HG03025 (cell line): ENCODE results near the gene TAS1R2.
"Not testable (repeated sequence)": the region's sequence is repeated elsewhere in the genome, so short reads cannot be mapped to it uniquely, and the experiment has no call there.

Source experiments
- ATAC-seq: cut with Tn5 transposase; IDR thresholded peaks from one replicate; pipeline ENCODE4 v1.9.1; 2021; ENCODE audit warnings: mild to moderate bottlenecking, moderate library complexity; ENCODE audit not compliant: unreplicated experiment, low FRiP score

TAS1R2 gene

GRCh38 chr1:18870595-18870865, 11.1 kb upstream of the TAS1R2 start:
- ATAC-seq = not testable (repeated sequence)

- no peak for ATAC-seq
Measured at GRCh38 chr1:18869847-18870594, 10.6 kb upstream of the TAS1R2 start.

- ATAC-seq = no peak
Measured at GRCh38 chr1:18868801-18869424, 9.5 kb upstream of the TAS1R2 start.

GRCh38 chr1:18868354-18868753, 8.9 kb upstream of the TAS1R2 start:
- no peak for ATAC-seq

- no peak for ATAC-seq
Measured at GRCh38 chr1:18866846-18867245, 7.4 kb upstream of the TAS1R2 start.

GRCh38 chr1:18866314-18866713, 6.9 kb upstream of the TAS1R2 start:
- ATAC-seq = no peak

GRCh38 chr1:18865176-18865575, 5.7 kb upstream of the TAS1R2 start:
- no peak for ATAC-seq

- no peak for ATAC-seq
Measured at GRCh38 chr1:18861590-18861989, 2.1 kb upstream of the TAS1R2 start.

- ATAC-seq = no peak
Measured at GRCh38 chr1:18861082-18861481, 1.6 kb upstream of the TAS1R2 start.

- no peak for ATAC-seq
Measured at GRCh38 chr1:18858070-18858688, 1.3 kb downstream of the TAS1R2 start.

GRCh38 chr1:18856435-18856834, 3.0 kb downstream of the TAS1R2 start:
- no peak for ATAC-seq

- ATAC-seq = no peak
Measured at GRCh38 chr1:18855573-18855972, 3.9 kb downstream of the TAS1R2 start.

- ATAC-seq = no peak
Measured at GRCh38 chr1:18854331-18855025, 5.0 kb downstream of the TAS1R2 start.

- ATAC-seq = no peak
Measured at GRCh38 chr1:18852501-18852900, 7.0 kb downstream of the TAS1R2 start.

GRCh38 chr1:18849261-18849711, 10.2 kb downstream of the TAS1R2 start:
- ATAC-seq = no peak

- ATAC-seq = not testable (repeated sequence)
Measured at GRCh38 chr1:18847723-18848122, 11.7 kb downstream of the TAS1R2 start.

- ATAC-seq = no peak
Measured at GRCh38 chr1:18840145-18840544, 19.3 kb downstream of the TAS1R2 start.

- ATAC-seq = no peak
Measured at GRCh38 chr1:18836654-18837053, 22.8 kb downstream of the TAS1R2 start.

GRCh38 chr1:18832319-18832718, 27.1 kb downstream of the TAS1R2 start:
- ATAC-seq = not testable (repeated sequence)

- no peak for ATAC-seq
Measured at GRCh38 chr1:18831656-18832055, 27.8 kb downstream of the TAS1R2 start.

GRCh38 chr1:18830596-18830995, 28.9 kb downstream of the TAS1R2 start:
- no peak for ATAC-seq
